ENCODE data around the gene BACH2. TPM values are rescaled to one million over a fixed set of nuclear protein-coding genes. Genes with fewer than 3 reads are reported as not detected.

The BACH2 gene
- total and polyA plus RNA-seq, 4 donors, result 0.78 to 17.4 (median 3.2) TPM

- Histone ChIP-seq H3K36me3 (ENCODE audit: control insufficient read depth in 4 of 4, insufficient read depth in 4 of 4, low read length in 4 of 4) (no peaks in the 10 kb centered on the region), H3K9me3 (ENCODE audit: control insufficient read depth in 4 of 4, insufficient read depth in 3 of 4, low read length in 3 of 4) (peaks cover 0 to 4% (median 0%) of the 10 kb centered on the region in 4 donors), H3K4me3 (no peak overlapping the region), H3K27ac (ENCODE audit: low read depth in 1 of 2, low read length in 1 of 2) (peak overlapping the region in 1 of 2 donors; percentile 15), H3K9ac (ENCODE audit: insufficient read depth in 1 of 2, low read length in 2 of 2) (no peak overlapping the region), H3K27me3 (ENCODE audit: control insufficient read depth in 3 of 3, insufficient read depth in 3 of 3, low read length in 2 of 3) (peaks cover 0 to 17% (median 0%) of the 10 kb centered on the region in 3 donors), H3K4me1 (ENCODE audit: control insufficient read depth in 5 of 5, insufficient read depth in 5 of 5, low read length in 5 of 5) (peaks cover 0 to 6% (median 3%) of the 10 kb centered on the region in 5 donors)
- WGBS, 2 donors, result 58 to 70% methylated on average over 2 of the region's 2 CpGs
- ATAC-seq (ENCODE audit: insufficient read depth, low FRiP score) (no peak), DNase-seq (no peak)
- TF ChIP-seq CTCF (IDR thresholded peaks at IDR 0.05; ENCODE audit: control extremely low read depth, extremely low read depth), result no peak
These were observed 228.4 kb downstream of the BACH2 start for GRCh38 chr6:90068264-90068663.

GRCh38 chr6:90066697-90067096 is 229.9 kb downstream of the BACH2 start:
- DNase-seq (no peak), ATAC-seq (ENCODE audit: insufficient read depth, low FRiP score) (no peak)
- no peak for TF ChIP-seq CTCF (IDR thresholded peaks at IDR 0.05; ENCODE audit: control extremely low read depth, extremely low read depth)

GRCh38 chr6:90065173-90065572 is 231.5 kb downstream of the BACH2 start:
- peaks cover 0 to 10% (median 0%) of the 10 kb centered on the region in 5 donors for H3K4me1 ChIP-seq (ENCODE audit: control insufficient read depth in 5 of 5, insufficient read depth in 5 of 5, low read length in 5 of 5)
- no peak overlapping the region for H3K9ac ChIP-seq (ENCODE audit: insufficient read depth in 1 of 2, low read length in 2 of 2)
- ATAC-seq (ENCODE audit: insufficient read depth, low FRiP score), result no peak
- DNase-seq, result no peak
- peaks cover 0 to 4% (median 0%) of the 10 kb centered on the region in 4 donors for H3K9me3 ChIP-seq (ENCODE audit: control insufficient read depth in 4 of 4, insufficient read depth in 3 of 4, low read length in 3 of 4)
- no peak overlapping the region for H3K4me3 ChIP-seq
- no peaks in the 10 kb centered on the region for H3K36me3 ChIP-seq (ENCODE audit: control insufficient read depth in 4 of 4, insufficient read depth in 4 of 4, low read length in 4 of 4)
- 98% methylated on average over 2 of the region's 2 CpGs for whole genome bisulfite sequencing, 2 donors
- no peak overlapping the region for H3K27ac ChIP-seq (ENCODE audit: low read depth in 1 of 2, low read length in 1 of 2)
- peaks cover 0 to 11% (median 0%) of the 10 kb centered on the region in 3 donors for H3K27me3 ChIP-seq (ENCODE audit: control insufficient read depth in 3 of 3, insufficient read depth in 3 of 3, low read length in 2 of 3)
- TF ChIP-seq CTCF (IDR thresholded peaks at IDR 0.05; ENCODE audit: control extremely low read depth, extremely low read depth), result no peak

More at GRCh38 chr6:90066697-90067096, 229.9 kb downstream of the BACH2 start:
- Histone ChIP-seq H3K27me3 (ENCODE audit: control insufficient read depth in 3 of 3, insufficient read depth in 3 of 3, low read length in 2 of 3) (peaks cover 0 to 13% (median 0%) of the 10 kb centered on the region in 3 donors), H3K36me3 (ENCODE audit: control insufficient read depth in 4 of 4, insufficient read depth in 4 of 4, low read length in 4 of 4) (no peaks in the 10 kb centered on the region), H3K4me3 (no peak overlapping the region), H3K9me3 (ENCODE audit: control insufficient read depth in 4 of 4, insufficient read depth in 3 of 4, low read length in 3 of 4) (peaks cover 0 to 4% (median 0%) of the 10 kb centered on the region in 4 donors), H3K27ac (ENCODE audit: low read depth in 1 of 2, low read length in 1 of 2) (no peak overlapping the region), H3K4me1 (ENCODE audit: control insufficient read depth in 5 of 5, insufficient read depth in 5 of 5, low read length in 5 of 5) (peaks cover 0 to 14% (median 6%) of the 10 kb centered on the region in 5 donors), H3K9ac (ENCODE audit: insufficient read depth in 1 of 2, low read length in 2 of 2) (no peak overlapping the region)
- 94 to 98% methylated on average over 4 of the region's 4 CpGs for WGBS, 2 donors

- Histone ChIP-seq H3K27ac (ENCODE audit: low read depth in 1 of 2, low read length in 1 of 2) (no peak overlapping the region), H3K4me3 (no peak overlapping the region), H3K27me3 (ENCODE audit: control insufficient read depth in 3 of 3, insufficient read depth in 3 of 3, low read length in 2 of 3) (peaks cover 0 to 4% (median 0%) of the 10 kb centered on the region in 3 donors), H3K36me3 (ENCODE audit: control insufficient read depth in 4 of 4, insufficient read depth in 4 of 4, low read length in 4 of 4) (no peaks in the 10 kb centered on the region), H3K9me3 (ENCODE audit: control insufficient read depth in 4 of 4, insufficient read depth in 3 of 4, low read length in 3 of 4) (peaks cover 0 to 4% (median 0%) of the 10 kb centered on the region in 4 donors), H3K9ac (ENCODE audit: insufficient read depth in 1 of 2, low read length in 2 of 2) (no peak overlapping the region), H3K4me1 (ENCODE audit: control insufficient read depth in 5 of 5, insufficient read depth in 5 of 5, low read length in 5 of 5) (peaks cover 0 to 10% (median 0%) of the 10 kb centered on the region in 5 donors)
- peak; percentile 66 for ATAC-seq (ENCODE audit: insufficient read depth, low FRiP score)
- DNase-seq, result no peak
- no peak for TF ChIP-seq CTCF (IDR thresholded peaks at IDR 0.05; ENCODE audit: control extremely low read depth, extremely low read depth)
- WGBS, 2 donors, result 46 to 64% methylated on average over 2 of the region's 2 CpGs
These were observed 234.0 kb downstream of the BACH2 start for GRCh38 chr6:90062667-90063066.
